Sciatic nerve (tissue), 2 donors: ENCODE measurements around the gene MS4A8. TPM values are rescaled to one million over a fixed set of nuclear protein-coding genes. Genes with fewer than 3 reads are reported as not detected.
"Not testable (repeated sequence)": the region's sequence is repeated elsewhere in the genome, so short reads cannot be mapped to it uniquely, and the experiment has no call there.

Experiments used
- ATAC-seq: fragments of 200-7000 bp; cut with Tn5 transposase; one replicate; pipeline ENCODE4 v1.9.1; 2020; ENCODE audit warnings: mild to moderate bottlenecking, moderate library complexity
- DNase-seq: peaks from one replicate; pipeline ENCODE4 v3.0.0-alpha.2; 2020; ENCODE audit warnings: low spot score
- intact Hi-C: fragments of 100-400 bp; cut with DNase I; formaldehyde crosslinking; loops from one replicate; pipeline ENCODE4 v1.14.2; 2022
- total RNA-seq: library from RNA; stranded (reverse); fragmentation: NEBNext Ultra II Directional; extraction: Animal tissue kit (Norgen Biotek cat#: 25700); gene quantifications from one replicate; pipeline ENCODE4 v1.2.1, GENCODE V29; 2021
- donor health status: DM: no; HTN: no; CAD: no.
- donor health status: DM: no; HTN: no; CAD: no.

Gene MS4A8
- total RNA-seq, 1 donor from 2014 or later: not detected

DNA sequence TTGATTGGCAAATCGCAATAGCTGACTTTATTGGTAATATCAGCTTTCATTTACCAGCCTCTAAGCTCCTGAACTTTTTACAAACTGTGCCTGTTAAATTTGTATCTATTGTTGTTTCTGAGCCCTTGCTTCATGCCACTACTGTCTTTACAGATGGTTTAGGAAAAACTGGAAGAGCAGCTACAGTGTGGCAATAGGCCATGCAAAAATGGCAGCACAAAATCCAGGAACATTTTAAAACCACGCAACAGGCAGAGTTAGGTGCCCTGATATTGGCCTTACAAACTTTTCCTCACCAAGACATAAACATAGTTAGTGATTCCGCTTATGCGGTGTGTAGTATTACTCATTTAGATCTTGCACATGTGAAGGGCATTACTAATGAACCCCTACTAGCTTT is 59.3 kb downstream of the MS4A8 start:
- ATAC-seq, intact Hi-C loops, DNase-seq: not testable (repeated sequence)

- intact Hi-C loops, ATAC-seq, DNase-seq: not testable (repeated sequence)
Measured at GRCh38 chr11:60759438-60760225, 60.2 kb downstream of the MS4A8 start.

DNA sequence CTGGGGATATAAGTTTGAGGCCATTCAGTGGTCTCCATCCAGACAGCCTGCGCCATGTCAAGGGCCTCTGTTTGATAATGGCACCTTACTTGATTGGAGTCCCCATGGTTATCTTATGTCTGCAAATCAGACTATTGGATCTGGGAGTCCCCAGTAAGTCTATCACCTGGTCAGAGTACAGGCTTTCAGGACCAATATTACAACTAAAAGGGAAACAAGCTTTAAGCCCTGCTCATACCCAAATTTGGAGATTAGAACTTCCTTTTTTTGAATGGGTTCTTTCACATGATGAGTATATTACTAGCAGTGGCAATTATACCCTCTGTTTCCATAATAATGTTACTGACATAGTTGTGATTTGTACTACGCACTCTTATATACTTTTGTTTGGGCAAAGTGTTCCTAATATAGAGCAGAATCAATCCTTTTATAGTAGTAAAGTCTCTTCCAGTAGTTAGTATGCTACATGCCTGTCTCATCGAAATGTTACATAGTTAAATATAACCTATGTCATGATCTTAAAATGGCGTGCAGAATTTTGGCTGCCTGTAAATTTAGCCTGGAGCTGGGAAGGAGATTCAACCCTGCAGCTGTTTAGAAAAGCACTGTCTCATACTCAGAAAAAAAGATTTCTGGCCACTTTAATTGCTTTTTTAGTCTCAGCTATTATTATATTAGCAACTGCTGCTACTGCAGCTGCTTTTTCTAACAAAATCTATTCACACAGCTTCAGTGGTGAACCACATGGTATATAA is 62.2 kb downstream of the MS4A8 start:
- DNase-seq (no peak), ATAC-seq (no peak)
- intact Hi-C loops: no loop called here

DNA sequence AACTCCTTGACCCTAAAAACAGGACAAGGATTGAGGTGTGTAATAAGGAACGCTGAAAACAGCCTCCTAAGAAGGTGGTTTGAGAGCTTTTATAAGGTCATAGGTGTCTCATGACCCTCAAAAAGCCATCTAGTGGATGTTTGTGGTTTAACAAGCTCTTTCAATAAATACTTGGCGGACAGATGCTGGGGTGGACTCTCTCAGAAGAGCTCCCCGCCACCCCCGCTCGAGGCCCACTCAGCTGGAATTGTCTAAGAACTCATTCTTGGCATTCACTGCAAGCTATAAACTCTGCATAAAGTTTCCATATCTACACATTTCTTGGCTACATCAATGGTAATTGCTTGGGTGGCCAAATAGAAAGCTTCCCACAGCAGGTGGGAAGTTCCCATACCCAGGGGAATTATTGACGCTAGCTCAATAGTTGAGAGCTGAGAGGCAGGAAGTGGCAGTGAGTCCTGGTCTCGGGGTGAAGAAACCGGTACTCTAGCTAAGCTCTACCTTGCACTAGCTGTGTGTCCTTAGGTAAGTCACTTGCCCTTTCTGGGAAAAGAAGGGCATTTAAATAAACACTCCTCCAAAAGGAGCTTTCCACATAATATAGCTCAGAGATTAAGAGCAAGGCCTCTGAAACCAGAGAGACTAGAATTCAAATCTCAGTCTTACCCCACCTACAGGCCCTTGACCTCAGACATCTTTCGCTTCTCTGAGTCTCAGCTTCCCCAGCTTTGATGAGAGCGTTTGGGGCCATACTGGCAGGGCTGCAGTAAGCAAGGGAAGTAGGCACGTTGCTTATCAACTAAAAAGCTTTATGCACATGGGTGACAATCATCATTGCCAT is 63.7 kb downstream of the MS4A8 start:
- DNase-seq (no peak), ATAC-seq (no peak)
- intact Hi-C loops: no loop called here

GRCh38 chr11:60763692-60764369 is 64.4 kb downstream of the MS4A8 start:
- DNase-seq: no peak
- no peak for ATAC-seq
- intact Hi-C loops: no loop called here

DNA sequence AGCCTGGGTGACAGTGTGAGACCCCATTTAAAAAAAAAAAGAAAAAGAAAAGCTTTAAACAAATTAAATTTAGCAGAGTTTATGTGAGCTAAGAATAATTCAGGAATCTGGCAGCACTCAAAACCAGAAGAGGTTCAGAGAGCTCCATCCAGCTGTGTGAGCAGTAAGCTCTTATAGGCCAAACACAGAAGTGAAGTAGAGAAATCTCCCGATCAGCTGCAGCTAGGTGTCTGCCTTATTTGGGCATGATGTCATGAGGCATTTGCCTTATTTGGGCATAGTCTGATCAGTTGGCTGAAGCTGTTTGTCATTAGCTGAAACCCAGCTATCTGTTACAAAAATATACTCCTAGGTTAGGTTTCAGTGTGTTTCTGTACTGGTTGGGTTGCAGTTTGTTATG is 65.5 kb downstream of the MS4A8 start:
- ATAC-seq (no peak), DNase-seq (no peak)
- intact Hi-C loops: no loop called here

GRCh38 chr11:60765355-60765754 is 65.9 kb downstream of the MS4A8 start:
- ATAC-seq (no peak), DNase-seq (no peak)
- intact Hi-C loops: no loop called here

Other genes with a start within 250 kb of the MS4A8 start
- gene MS4A1, start 243.8 kb upstream of the MS4A8 start, total RNA-seq: 2.5 TPM
- not detected for gene MS4A12, start 206.8 kb upstream of the MS4A8 start, total RNA-seq
- gene MS4A13, start 184.2 kb upstream of the MS4A8 start, total RNA-seq: not detected
- not detected for gene MS4A18, start 25.1 kb downstream of the MS4A8 start, total RNA-seq
- not detected for gene MS4A15, start 57.3 kb downstream of the MS4A8 start, total RNA-seq
- not detected for gene MS4A10, start 85.7 kb downstream of the MS4A8 start, total RNA-seq
- gene CCDC86, start 142.5 kb downstream of the MS4A8 start, total RNA-seq: 16.5 TPM
- 1.1 TPM for gene PTGDR2, start 156.3 kb downstream of the MS4A8 start, total RNA-seq
- 0.85 TPM for gene ZP1, start 167.9 kb downstream of the MS4A8 start, total RNA-seq
- gene PRPF19, start 207.0 kb downstream of the MS4A8 start, total RNA-seq: 50.7 TPM
- 128 TPM for gene TMEM109, start 214.5 kb downstream of the MS4A8 start, total RNA-seq
- gene TMEM132A, start 224.8 kb downstream of the MS4A8 start, total RNA-seq: 34.2 TPM